HFF-Myc (cell line): ENCODE results near the gene GPR21.
A peak's percentile ranks its signal among the peaks of the same experiment; 100 is the strongest.

ENCODE experiments used
- DNase-seq: peaks from one replicate; pipeline ENCODE4 v3.0.0-alpha.2; 2011; ENCODE audit warnings: low read depth; ENCODE audit errors: extremely low read depth
- H3K4me3 ChIP-seq: replicated peaks from 2 replicates; pipeline ENCODE4 v1.5.1; 2011; ENCODE audit warnings: low read depth, mild to moderate bottlenecking, control low read depth, low read length
- CTCF ChIP-seq: IDR thresholded peaks from 2 replicates; pipeline ENCODE4 v1.5.1; 2012; ENCODE audit warnings: mild to moderate bottlenecking, low read depth, low read length, control low read depth; ENCODE audit errors: missing control alignments

Gene GPR21

GRCh38 chr9:123062351-123063176, 29.1 kb downstream of the GPR21 start:
- TF ChIP-seq CTCF: no peak
- DNase-seq: no peak
- H3K4me3 ChIP-seq: no peak overlapping the region

- no peak for DNase-seq
- no peak for TF ChIP-seq CTCF
- H3K4me3 ChIP-seq: no peak overlapping the region
Observed at GRCh38 chr9:123063177-123063598, 29.7 kb downstream of the GPR21 start.

- TF ChIP-seq CTCF: no peak
- H3K4me3 ChIP-seq: no peak overlapping the region
- no peak for DNase-seq
Observed at GRCh38 chr9:123063896-123064295, 30.4 kb downstream of the GPR21 start.

GRCh38 chr9:123064716-123065115, 31.2 kb downstream of the GPR21 start:
- no peak overlapping the region for H3K4me3 ChIP-seq
- DNase-seq: no peak
- TF ChIP-seq CTCF: no peak

GRCh38 chr9:123065196-123065595, 31.7 kb downstream of the GPR21 start:
- no peak overlapping the region for H3K4me3 ChIP-seq
- no peak for DNase-seq
- no peak for TF ChIP-seq CTCF

- DNase-seq: no peak
- H3K4me3 ChIP-seq: no peak overlapping the region
- no peak for TF ChIP-seq CTCF
Observed at GRCh38 chr9:123067136-123067535, 33.7 kb downstream of the GPR21 start.

- TF ChIP-seq CTCF: no peak
- DNase-seq: peak; percentile 70
Observed at GRCh38 chr9:123069010-123069481, 35.6 kb downstream of the GPR21 start.

More at GRCh38 chr9:123069010-123069481, 35.6 kb downstream of the GPR21 start:
- no peak overlapping the region for H3K4me3 ChIP-seq
